ENCODE data around the gene USP20.
A peak's percentile ranks its signal among the peaks of the same experiment; 100 is the strongest.

The USP20 gene

GRCh38 chr9:129823935-129824601 is 11.2 kb upstream of the USP20 start, which contains the start of gene TOR1A:
TOR1A (minus strand) TSS chr9:129824136; CDS start chr9:129824085, 51 bp downstream.
- DNase-seq, result peak; percentile 96

- no peak for DNase-seq
Measured at GRCh38 chr9:129826344-129826743, 8.9 kb upstream of the USP20 start.

- no peak for DNase-seq
Measured at GRCh38 chr9:129826759-129827158, 8.5 kb upstream of the USP20 start.

DNA sequence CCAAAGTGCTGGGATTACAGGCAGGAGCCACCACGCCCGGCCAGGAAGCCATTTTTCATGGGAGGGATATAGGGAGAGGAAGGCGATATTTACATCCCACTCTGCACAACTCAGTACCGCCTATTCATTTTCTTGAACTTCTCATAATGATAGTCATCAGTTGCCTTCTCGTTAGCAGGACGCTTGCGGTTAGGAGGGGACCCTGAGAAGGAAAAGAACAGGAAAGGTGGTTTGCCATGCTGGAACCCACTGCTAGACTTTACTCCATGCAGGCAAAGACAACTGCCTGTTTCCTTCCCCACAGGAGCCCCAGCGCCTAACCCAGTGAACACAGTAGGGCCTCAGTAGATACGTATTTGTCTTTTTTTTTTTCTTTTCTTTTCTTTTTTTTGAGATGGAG is 7.2 kb upstream of the USP20 start:
- no peak for DNase-seq

- no peak for DNase-seq
Measured at GRCh38 chr9:129828969-129829368, 6.3 kb upstream of the USP20 start.

- DNase-seq, result no peak
Measured at GRCh38 chr9:129832982-129833381, 2.3 kb upstream of the USP20 start.

GRCh38 chr9:129834489-129835127 is 650 bp upstream of the USP20 start:
- peak; percentile 46 for DNase-seq

GRCh38 chr9:129835860-129836223 is 584 bp downstream of the USP20 start:
- no peak for DNase-seq

GRCh38 chr9:129836311-129837007 is 1.2 kb downstream of the USP20 start:
- DNase-seq, result peak; percentile 67

DNA sequence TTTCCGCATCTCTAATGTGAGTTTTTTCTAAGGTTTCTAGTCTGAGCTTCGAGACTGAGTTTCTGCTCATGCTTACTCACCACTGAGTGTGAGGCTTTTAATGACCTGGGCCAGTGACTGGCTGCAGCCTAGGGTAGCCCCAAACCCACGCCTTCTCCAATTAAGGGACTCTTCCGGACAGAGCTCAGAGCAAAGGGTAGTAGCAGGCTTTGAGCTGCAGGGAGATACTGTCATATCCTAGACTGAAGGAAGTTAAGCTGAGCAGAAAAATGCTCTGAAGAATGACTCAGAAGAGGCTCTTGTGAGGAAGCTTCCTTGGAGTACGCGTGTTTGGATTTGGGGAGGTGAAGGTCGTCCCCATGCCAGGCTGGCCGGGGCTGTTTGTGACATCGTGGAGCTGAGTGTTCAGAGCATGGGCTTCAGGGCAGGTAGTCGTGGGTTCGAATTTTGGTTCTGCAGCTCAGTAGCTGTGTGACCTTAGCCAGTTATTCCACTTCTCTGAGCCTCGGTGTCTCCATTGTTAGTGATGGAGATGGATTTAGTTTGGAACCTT is 3.5 kb downstream of the USP20 start:
- DNase-seq, result peak; percentile 62

DNA sequence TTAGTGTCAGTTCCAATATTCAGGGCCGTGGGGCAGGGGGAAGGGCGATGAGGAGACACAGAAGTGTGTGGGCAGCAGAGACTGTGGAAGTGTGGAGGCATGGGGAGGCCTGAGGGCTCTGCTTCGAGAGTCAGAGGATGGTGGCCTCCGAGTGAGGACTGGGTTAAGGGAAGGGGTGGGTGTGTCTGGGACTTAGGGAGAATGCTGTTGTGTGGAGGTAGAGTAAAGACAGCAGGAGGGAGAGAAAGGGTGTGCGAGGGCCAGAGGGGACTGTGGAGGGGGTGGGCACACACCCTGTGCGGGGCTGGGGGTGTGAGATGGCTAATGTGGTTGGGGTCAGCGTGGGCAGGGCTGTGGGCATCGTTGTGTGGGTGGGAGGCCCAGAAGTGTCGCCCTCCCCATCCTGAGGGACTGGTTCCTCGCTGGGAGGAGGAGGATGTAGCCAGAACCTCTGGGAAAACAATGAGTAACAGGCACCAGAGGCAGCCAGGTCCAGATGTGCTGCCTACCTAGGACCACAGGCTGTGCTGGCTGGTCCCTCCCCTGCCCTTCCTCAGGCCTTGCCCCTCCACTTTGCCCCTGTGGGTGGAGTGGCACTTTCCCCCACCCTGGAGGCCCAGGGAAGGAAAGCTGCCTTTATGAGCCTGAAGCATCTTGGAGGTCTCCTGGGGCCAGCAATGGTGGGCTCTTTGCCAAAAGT is 4.2 kb downstream of the USP20 start:
- no peak for DNase-seq

DNA sequence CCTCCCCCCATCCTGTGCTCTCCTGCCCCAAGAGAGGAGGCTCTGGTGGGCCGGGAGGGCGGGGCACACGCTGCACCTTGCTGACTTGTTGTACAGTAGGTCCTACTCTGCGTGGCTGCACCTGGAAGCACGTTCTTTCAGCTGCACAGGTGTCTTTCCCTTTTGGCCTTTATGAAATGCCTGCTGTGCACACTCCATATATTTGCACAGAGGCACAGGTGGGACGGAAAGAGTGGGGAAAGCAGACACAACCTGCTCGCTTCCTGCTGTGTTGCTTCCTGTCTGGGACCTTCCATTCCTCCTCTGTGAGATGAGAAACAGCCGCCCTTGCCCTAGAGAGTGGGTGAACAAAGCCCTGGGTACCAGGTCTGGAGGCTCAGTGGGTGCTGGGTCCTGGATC is 4.8 kb downstream of the USP20 start:
- DNase-seq, result no peak

GRCh38 chr9:129841071-129841470 is 5.8 kb downstream of the USP20 start:
- no peak for DNase-seq

DNA sequence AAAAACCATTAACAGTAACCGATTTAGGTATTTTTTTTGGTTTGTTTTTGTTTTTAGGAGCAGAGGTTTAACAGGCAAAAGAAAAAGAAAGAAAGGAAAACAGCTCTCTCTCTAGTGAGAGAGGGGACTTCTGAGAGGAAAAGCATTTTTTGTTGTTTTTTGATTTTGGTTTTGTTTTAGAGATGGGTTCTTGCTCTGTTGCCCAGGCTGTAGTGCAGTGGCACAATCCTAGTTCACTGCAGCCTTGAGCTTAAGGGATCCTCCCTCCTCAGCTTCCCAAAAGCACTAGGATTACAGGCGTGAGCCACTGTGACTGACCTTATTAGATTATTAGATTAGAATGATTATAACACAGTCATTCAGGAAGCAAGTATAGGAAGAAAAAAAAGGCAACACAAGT is 10.1 kb downstream of the USP20 start:
- DNase-seq, result no peak

DNA sequence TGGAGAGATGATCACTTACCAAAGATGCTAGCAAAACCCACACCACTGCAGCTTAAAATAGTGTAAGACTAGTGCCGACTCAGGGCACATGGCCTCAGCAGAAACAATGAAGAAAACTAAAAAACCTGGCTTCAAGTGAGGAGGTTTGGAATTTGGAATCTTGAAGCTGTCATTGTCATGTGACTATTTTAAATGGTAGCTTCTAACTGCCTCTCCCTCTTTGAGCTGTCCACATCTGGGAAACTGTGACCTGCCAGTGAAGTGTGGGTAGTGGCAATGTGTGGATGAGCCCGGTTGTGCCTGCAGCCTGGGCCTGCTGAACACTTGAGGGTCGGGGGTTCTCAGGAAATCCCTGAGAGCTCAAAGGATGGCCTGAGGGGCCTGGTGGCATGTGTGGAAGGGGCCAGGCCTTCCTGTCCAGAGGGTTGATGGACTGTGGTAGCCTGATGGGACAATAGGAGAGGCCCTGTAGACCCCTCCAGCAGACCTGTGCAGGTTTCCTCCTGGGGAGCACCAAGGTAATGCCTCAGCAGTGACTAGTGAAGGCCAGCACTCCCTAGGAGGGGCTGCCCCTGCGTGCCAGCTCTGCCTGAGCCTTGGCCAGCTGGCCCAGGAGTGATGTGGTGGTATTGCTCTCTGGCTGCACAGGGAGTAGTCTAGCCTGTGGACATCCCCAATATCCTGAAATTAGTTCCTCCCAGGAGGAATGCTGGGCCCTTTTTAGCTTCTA is 13.6 kb downstream of the USP20 start:
- DNase-seq, result no peak

DNA sequence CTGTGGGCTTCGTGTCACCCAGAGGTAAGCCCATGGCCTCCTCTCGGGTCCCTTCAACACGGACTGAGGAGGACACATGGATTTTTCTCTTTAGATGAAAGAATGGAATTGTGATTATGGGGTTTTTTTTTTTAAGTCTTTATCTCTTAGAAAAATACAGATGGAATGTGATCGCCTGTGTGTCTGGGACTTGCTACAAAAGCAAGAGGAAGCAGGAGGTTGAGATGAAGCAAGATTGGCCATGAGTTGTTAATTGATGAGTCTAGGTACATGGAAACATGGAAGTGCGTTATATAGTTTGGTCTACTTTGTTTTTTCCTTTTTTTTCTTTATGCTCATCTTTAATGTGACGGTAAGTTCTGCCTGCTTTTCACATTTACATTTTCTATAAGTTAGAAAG is 14.6 kb downstream of the USP20 start:
- DNase-seq, result no peak

- no peak for DNase-seq
Measured at GRCh38 chr9:129850821-129851550, 15.7 kb downstream of the USP20 start.

- no peak for DNase-seq
Measured at GRCh38 chr9:129851821-129852220, 16.6 kb downstream of the USP20 start.

GRCh38 chr9:129852579-129852978 is 17.3 kb downstream of the USP20 start:
- no peak for DNase-seq

DNA sequence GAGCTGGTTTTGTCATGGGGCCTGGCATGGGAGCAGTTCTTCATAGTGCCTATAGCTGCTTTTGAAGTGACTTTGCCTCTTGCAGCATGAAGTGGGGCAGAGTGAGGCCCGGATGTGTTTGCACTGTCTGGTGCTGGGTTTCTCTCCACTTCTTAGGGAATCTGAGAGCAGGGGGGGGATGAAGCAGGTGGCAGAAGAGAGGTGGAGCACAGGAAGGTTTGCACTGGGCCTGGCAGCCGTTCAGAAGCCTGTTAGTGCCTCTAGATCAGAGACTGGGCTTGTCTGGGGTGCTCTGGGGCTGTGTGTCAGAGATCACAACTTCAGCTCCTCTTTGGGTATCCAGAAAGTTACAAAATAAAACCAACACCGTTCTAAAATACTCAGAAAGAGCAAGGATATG is 18.4 kb downstream of the USP20 start:
- DNase-seq, result no peak

DNA sequence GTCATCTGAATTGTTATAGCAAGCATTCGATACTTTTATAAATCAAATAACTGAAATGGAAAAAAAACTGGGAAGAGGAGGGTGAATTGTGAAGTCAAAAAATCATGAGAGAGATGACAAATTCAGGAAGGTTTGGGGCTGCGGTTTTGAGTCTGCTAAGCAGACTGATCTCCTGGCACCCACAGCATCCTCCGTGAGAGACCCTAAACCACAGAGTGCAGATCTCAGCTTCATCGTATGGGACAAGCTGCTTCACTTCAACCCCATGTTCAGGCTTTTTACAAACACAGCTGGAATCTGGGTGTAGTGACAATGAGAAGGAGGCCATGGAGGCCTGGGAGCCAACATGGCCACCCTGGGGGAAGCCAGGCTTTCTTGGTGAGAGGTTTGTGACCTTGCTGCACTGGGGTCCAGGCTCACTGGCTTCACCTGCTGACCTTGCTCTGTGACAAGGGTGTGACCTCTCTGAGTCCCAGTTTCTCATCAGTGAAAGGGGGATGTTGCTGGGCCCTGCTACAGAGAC is 19.4 kb downstream of the USP20 start:
- peak; percentile 33 for DNase-seq

GRCh38 chr9:129857207-129857606 is 21.9 kb downstream of the USP20 start:
- DNase-seq, result no peak

All from activated CD4-positive, alpha-beta T cell treated with anti-CD3 and anti-CD28 coated beads, Interleukin-10, Interleukin-2, amounts not matched to agents 100 ng/mL and 50 ng/mL, durations not matched to agents 16 hours and 8 hours (primary cell).